ENCODE data around the gene TMEM267.

Gene TMEM267

DNA sequence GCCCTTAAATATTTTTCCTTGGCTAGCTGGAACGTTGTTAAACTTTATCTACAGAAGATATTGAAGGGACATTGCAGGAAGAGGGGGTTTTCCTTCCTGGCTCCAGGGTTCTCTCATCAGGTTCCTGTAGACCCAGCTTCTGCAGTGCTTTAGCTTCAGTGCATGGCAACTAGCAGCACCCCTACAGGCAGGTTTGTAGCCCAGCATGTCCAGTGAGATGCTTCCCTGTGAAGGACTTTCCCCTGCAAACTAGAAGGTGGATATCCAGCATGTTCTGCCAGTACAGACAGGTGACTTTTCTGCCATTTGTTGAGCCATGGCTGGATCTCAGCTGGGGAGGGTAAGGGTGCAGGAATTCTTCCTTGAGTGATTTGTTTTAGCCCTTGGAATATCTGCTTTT is 81.8 kb downstream of the TMEM267 start:
- DNase-seq = no peak

DNA sequence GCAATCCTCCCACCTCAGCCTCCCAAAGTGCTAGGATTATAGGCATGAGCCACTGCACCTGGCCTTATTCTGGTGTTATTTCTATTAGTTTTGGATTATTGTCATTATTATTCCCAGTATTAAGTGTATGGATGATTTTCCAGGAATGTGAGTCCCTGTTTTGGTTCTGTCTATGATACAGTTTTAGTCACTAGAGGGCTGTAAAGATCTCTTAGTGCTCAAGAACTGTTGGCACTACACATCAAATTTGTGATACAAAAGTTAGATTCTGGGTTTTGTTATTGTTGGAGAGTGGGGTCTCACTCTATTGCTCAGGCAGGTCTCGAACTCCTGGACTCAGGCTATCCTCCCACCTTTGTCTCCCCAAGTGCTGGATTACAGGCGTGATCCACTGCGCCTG is 83.6 kb downstream of the TMEM267 start:
- no peak for DNase-seq

DNA sequence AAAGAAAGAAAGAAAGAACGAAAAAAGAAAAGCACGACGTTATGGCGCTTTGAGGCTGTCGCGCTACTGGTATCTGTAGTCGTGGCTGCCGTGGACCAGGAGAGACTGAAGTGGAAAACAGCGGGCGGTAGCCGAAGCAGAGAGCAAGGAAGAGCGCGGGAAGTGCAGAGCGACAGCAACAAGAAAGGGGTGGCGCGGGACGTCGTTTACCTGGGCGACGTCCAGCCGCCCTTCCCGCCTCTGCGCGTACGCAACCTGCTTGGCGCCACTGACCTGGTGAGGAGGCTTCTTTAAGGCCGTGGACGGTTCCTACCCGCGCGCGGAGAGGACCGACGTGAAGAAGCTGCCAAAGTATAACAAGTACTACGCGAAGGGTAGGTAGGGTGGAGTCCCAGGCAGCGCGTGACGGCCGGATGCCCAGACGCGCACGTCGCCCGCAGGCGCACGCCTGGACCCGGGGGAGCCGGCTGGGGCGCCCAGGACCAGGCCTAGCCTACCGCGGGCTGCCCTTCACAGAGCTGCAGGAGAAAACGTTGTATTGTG is 86.8 kb downstream of the TMEM267 start:
- DNase-seq = no peak

Measured in NCI-H2029 (cell line).